NB4 (cell line): Measurements from ENCODE around the gene AK8.

ENCODE experiments used
- CTCF ChIP-seq: IDR thresholded peaks from one replicate; pipeline ENCODE4 v1.5.1; 2012; ENCODE audit warnings: low read depth, low read length
- POLR2A ChIP-seq: IDR thresholded peaks from 2 replicates; pipeline ENCODE4 v1.6.1; 2011; ENCODE audit warnings: mild to moderate bottlenecking; ENCODE audit not compliant: insufficient read length; ENCODE audit errors: extremely low read depth
- TF ChIP-seq, protein P1 (sequence below): IDR thresholded peaks from 2 replicates; pipeline ENCODE4 v1.6.1; 2011; ENCODE audit warnings: low read depth, low read length

GRCh38 chr9:132749306-132749705, 128.8 kb downstream of the AK8 start:
- TF ChIP-seq CTCF (no peak), POLR2A (no peak)
- TF ChIP-seq, protein P1, sequence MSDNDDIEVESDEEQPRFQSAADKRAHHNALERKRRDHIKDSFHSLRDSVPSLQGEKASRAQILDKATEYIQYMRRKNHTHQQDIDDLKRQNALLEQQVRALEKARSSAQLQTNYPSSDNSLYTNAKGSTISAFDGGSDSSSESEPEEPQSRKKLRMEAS: no peak
